CD14-positive monocyte (primary cell): ENCODE results near the gene ARFGAP2. TPM values are rescaled to one million over a fixed set of nuclear protein-coding genes. Genes with fewer than 3 reads are reported as not detected.
A peak's percentile ranks its signal among the peaks of the same experiment; 100 is the strongest.

ENCODE experiments used
- DNase-seq, 3 donors: peaks; one replicate each; pipeline ENCODE4 v3.0.0-alpha.2; 2011 to 2022
- H2AFZ ChIP-seq: 2 replicates; pipeline ENCODE4 v1.6.0; 2012; ENCODE audit warnings: mild to moderate bottlenecking, low read depth, low read length, inconsistent platforms; ENCODE audit not compliant: insufficient read depth, poor library complexity, severe bottlenecking
- H3K27ac ChIP-seq, 2 donors: 1 replicate in 1 of 2; 2 replicates in 1 of 2; pipeline ENCODE4 v1.5.1; 2012 to 2013; ENCODE audit warnings: low read length in 2 of 2, control low read depth in 1 of 2, inconsistent platforms in 1 of 2, low read depth in 1 of 2, mild to moderate bottlenecking in 1 of 2
- H3K27me3 ChIP-seq, 2 donors: one replicate each; pipeline versions ENCODE4 v1.6.0 to v1.6.1; 2011 to 2013; ENCODE audit warnings: low read length in 2 of 2; ENCODE audit not compliant: control insufficient read depth in 2 of 2, insufficient read depth in 2 of 2
- H3K36me3 ChIP-seq, 2 donors: replicated peaks in 1 of 2; 1 replicate in 1 of 2; 2 replicates in 1 of 2; pipeline versions ENCODE4 v1.5.1 to v1.6.1; 2012 to 2013; ENCODE audit warnings: low read length in 2 of 2, control low read depth in 1 of 2, inconsistent platforms in 1 of 2, mild to moderate bottlenecking in 1 of 2; ENCODE audit not compliant: insufficient read depth in 2 of 2, control insufficient read depth in 1 of 2
- H3K4me1 ChIP-seq, 2 donors: 1 replicate in 1 of 2; 2 replicates in 1 of 2; pipeline versions ENCODE4 v1.5.1 to v1.6.1; 2012 to 2013; ENCODE audit warnings: low read length in 2 of 2, control low read depth in 1 of 2, inconsistent platforms in 1 of 2, mild to moderate bottlenecking in 1 of 2, moderate library complexity in 1 of 2; ENCODE audit not compliant: insufficient read depth in 2 of 2, control insufficient read depth in 1 of 2
- H3K4me2 ChIP-seq: replicated peaks from 2 replicates; pipeline ENCODE3; 2012; ENCODE audit warnings: low read length, moderate library complexity, mild to moderate bottlenecking; ENCODE audit not compliant: poor library complexity, severe bottlenecking; ENCODE audit errors: extremely low read depth
- H3K4me3 ChIP-seq, 3 experiments: fragments of 200-600 bp in 1 of 3; sonication (generic) in 1 of 3; replicated peaks in 1 of 3; 1 replicate in 2 of 3; 2 replicates in 1 of 3; pipeline ENCODE4 v1.5.1; 2011 to 2013; ENCODE audit warnings: low read length in 3 of 3, mild to moderate bottlenecking in 3 of 3, control low read depth in 2 of 3, low read depth in 2 of 3, inconsistent platforms in 1 of 3, moderate library complexity in 1 of 3
- H3K79me2 ChIP-seq: 2 replicates; pipeline ENCODE4 v1.6.0; 2012; ENCODE audit warnings: mild to moderate bottlenecking, control low read depth, inconsistent platforms, low read length, moderate library complexity; ENCODE audit not compliant: insufficient read depth
- H3K9ac ChIP-seq: 2 replicates; pipeline ENCODE4 v1.6.0; 2017; ENCODE audit warnings: low read length, mild to moderate bottlenecking; ENCODE audit not compliant: insufficient read depth, poor library complexity, severe bottlenecking
- H3K9me3 ChIP-seq, 2 donors: replicated peaks in 1 of 2; 1 replicate in 1 of 2; 2 replicates in 1 of 2; pipeline versions ENCODE4 v1.5.1 to v1.6.1; 2012 to 2013; ENCODE audit warnings: low read length in 2 of 2, control low read depth in 1 of 2; ENCODE audit not compliant: control insufficient read depth in 1 of 2, insufficient read depth in 1 of 2
- H4K20me1 ChIP-seq: 2 replicates; pipeline ENCODE4 v1.6.0; 2012; ENCODE audit warnings: mild to moderate bottlenecking, low read length, control low read depth, moderate library complexity; ENCODE audit not compliant: insufficient read depth
- H3K27ac Mint-ChIP-seq, 7 donors: one replicate each; pipeline ENCODE4 v1.8.0; 2020; ENCODE audit warnings: mild to moderate bottlenecking in 7 of 7, mixed read lengths in 7 of 7, moderate library complexity in 6 of 7, inconsistent platforms in 2 of 7
- H3K27me3 Mint-ChIP-seq, 3 donors: one replicate each; pipeline ENCODE4 v1.8.0; 2021 to 2022; ENCODE audit warnings: low read depth in 3 of 3, mild to moderate bottlenecking in 3 of 3, mixed read lengths in 3 of 3, moderate library complexity in 3 of 3, inconsistent platforms in 1 of 3
- H3K36me3 Mint-ChIP-seq, 2 donors: one replicate each; pipeline ENCODE4 v1.8.0; 2020; ENCODE audit warnings: mixed read lengths in 2 of 2, inconsistent platforms in 1 of 2, mild to moderate bottlenecking in 1 of 2
- H3K4me1 Mint-ChIP-seq: one replicate; pipeline ENCODE4 v1.8.0; 2020; ENCODE audit warnings: mild to moderate bottlenecking, mixed read lengths
- H3K4me3 Mint-ChIP-seq, 2 donors: one replicate each; pipeline ENCODE4 v1.8.0; 2020; ENCODE audit warnings: mild to moderate bottlenecking in 2 of 2, mixed read lengths in 2 of 2, moderate library complexity in 1 of 2
- H3K9me3 Mint-ChIP-seq, 7 donors: one replicate each; pipeline ENCODE4 v1.8.0; 2020 to 2022; ENCODE audit warnings: mixed read lengths in 7 of 7, mild to moderate bottlenecking in 6 of 7, moderate library complexity in 6 of 7, inconsistent platforms in 2 of 7
- CTCF ChIP-seq: fragments of 200-600 bp; IDR thresholded peaks from one replicate; pipeline ENCODE4 v1.8.0; 2022; ENCODE audit warnings: antibody characterized with exemption, mild to moderate bottlenecking
- WGBS: methylation state at CpG from one replicate; pipeline ENCODE4 v1.1.5; 2013; ENCODE audit warnings: missing lambda C conversion rate; ENCODE audit not compliant: insufficient coverage; 5-methylcytosine and 5-hydroxymethylcytosine counted together
- intact Hi-C, 2 donors: fragments of 100-400 bp; cut with micrococcal nuclease; formaldehyde crosslinking; loops; one replicate each; pipeline versions ENCODE4 v1.15.0 to v1.15.1; 2023
- polyA plus RNA-seq, 3 donors: library from polyadenylated mRNA; depleted of rRNA in 1 of 3; unstranded in 2 of 3; stranded (reverse) in 1 of 3; fragments of 300-500 nt in 2 of 3; fragments of >200 nt in 1 of 3; fragmentation: Illumina TruSeq in 2 of 3; gene quantifications; 1 replicate in 2 of 3; 2 replicates in 1 of 3; pipeline ENCODE4 v1.2.3, GENCODE V29; 2012 to 2021

The ARFGAP2 gene
- polyA plus RNA-seq, 3 donors, result 59.7 to 129 (median 61.0) TPM

GRCh38 chr11:47178316-47178715 is 1.6 kb upstream of the ARFGAP2 start:
- no peak for TF ChIP-seq CTCF
- Histone ChIP-seq H3K36me3 (peaks cover 12 to 23% of the 10 kb centered on the region in 2 donors), H3K4me1 (peaks cover 24 to 29% of the 10 kb centered on the region in 2 donors), H3K9ac (peak overlapping the region; percentile 94), H4K20me1 (peaks cover 32% of the 10 kb centered on the region), H3K9me3 (no peaks in the 10 kb centered on the region), H3K4me3 (peak overlapping the region in 1 of 3 experiments; percentile 94), H3K27me3 (no peaks in the 10 kb centered on the region), H3K27ac (peak overlapping the region; percentile 90 to 95), H2AFZ (peak overlapping the region; percentile 98), H3K79me2 (peaks cover 34% of the 10 kb centered on the region), H3K4me2 (no peak overlapping the region)
- intact Hi-C loops, result loop anchor here (5.0 to 10.0 kb wide), 4 partner anchors 39 to 561 kb away; partner anchors contain the start of genes ARHGAP1 (in 1 of the 2), ATG13 (in 1 of the 2), HARBI1 (in 1 of the 2) and PSMC3 (in 1 of the 2)
- no peak overlapping the region for H3K4me3 Mint-ChIP-seq
- peak overlapping the region in 5 of 7 donors; percentile 8 to 98 (median 97) for H3K27ac Mint-ChIP-seq
- H3K4me1 Mint-ChIP-seq, result peaks cover 22% of the 10 kb centered on the region
- DNase-seq, result no peak
- H3K9me3 Mint-ChIP-seq, result peaks cover 0 to 2% (median 0%) of the 10 kb centered on the region in 7 donors
- H3K36me3 Mint-ChIP-seq, result peaks cover 8 to 21% of the 10 kb centered on the region in 2 donors
- H3K27me3 Mint-ChIP-seq, result peaks cover 0 to 2% (median 1%) of the 10 kb centered on the region in 3 donors
- 90% methylated on average over 2 of the region's 11 CpGs for WGBS

GRCh38 chr11:47177846-47178245 is 1.2 kb upstream of the ARFGAP2 start:
- H3K79me2 ChIP-seq, result peaks cover 39% of the 10 kb centered on the region
- peaks cover 0 to 2% (median 1%) of the 10 kb centered on the region in 3 donors for H3K27me3 Mint-ChIP-seq
- WGBS, result 67% methylated on average over 1 of the region's 6 CpGs
- peak overlapping the region; percentile 90 to 95 for H3K27ac ChIP-seq
- no peaks in the 10 kb centered on the region for H3K27me3 ChIP-seq
- H3K4me1 Mint-ChIP-seq, result peaks cover 22% of the 10 kb centered on the region
- peak overlapping the region; percentile 94 for H3K9ac ChIP-seq
- peaks cover 12 to 25% of the 10 kb centered on the region in 2 donors for H3K36me3 Mint-ChIP-seq
- TF ChIP-seq CTCF, result no peak
- peak overlapping the region; percentile 98 for H2AFZ ChIP-seq
- peaks cover 37% of the 10 kb centered on the region for H4K20me1 ChIP-seq
- H3K27ac Mint-ChIP-seq, result peak overlapping the region; percentile 95 to 99 (median 98)
- DNase-seq, result no peak
- intact Hi-C loops, result loop anchor here (2.0 to 10.0 kb wide), 5 partner anchors 39 to 561 kb away; partner anchors contain the start of genes ARHGAP1 (in 1 of the 2), ATG13 (in 1 of the 2), HARBI1 (in 1 of the 2) and PSMC3 (in 1 of the 2)
- H3K9me3 ChIP-seq, result no peaks in the 10 kb centered on the region
- peaks cover 0 to 2% (median 0%) of the 10 kb centered on the region in 7 donors for H3K9me3 Mint-ChIP-seq
- peak overlapping the region in 2 of 3 experiments; percentile 88 to 94 for H3K4me3 ChIP-seq
- peak overlapping the region; percentile 90 for H3K4me2 ChIP-seq
- H3K4me3 Mint-ChIP-seq, result peak overlapping the region; percentile 95 to 96
- H3K4me1 ChIP-seq, result peaks cover 24 to 29% of the 10 kb centered on the region in 2 donors
- H3K36me3 ChIP-seq, result peaks cover 17 to 28% of the 10 kb centered on the region in 2 donors
